ENCODE data around the gene ELOVL6. TPM values are rescaled to one million over a fixed set of nuclear protein-coding genes. Genes with fewer than 3 reads are reported as not detected.

ELOVL6 gene
- total RNA-seq, 1 experiment from 2014 or later: 38.7 TPM

DNA sequence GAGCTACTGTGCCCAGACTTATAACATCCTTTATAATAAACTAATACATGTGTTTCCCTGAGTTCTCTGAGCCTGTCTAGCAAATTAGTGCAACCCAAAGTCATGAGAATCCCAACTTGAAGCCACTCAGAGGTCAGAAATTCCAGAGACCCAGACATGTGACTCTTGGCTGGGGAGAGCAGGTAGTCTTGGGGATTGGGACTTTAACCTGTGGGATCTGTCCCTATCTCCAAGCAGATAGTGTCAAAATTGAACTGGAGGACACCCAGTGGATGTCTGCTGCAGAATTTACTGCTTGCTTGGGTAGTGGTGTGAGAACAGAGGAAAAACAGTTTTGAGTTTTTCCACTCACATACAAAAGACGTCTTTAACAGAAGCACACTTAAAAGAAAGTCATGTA lies 26.4 kb downstream of the ELOVL6 start:
- ChIA-PET CTCF (no interaction called here), RAD21 (ENCODE audit: low non-redundant PET in 1 of 2, low total read pairs in 2 of 2, uncharacterized antibody in 2 of 2, unreplicated experiment in 2 of 2) (no interaction called here), POLR2A (no interaction called here)
- Histone ChIP-seq H3K4me2 (ENCODE audit: low read length) (no peak overlapping the region), H3K27me3 (ENCODE audit: insufficient read depth, low read length) (no peaks in the 10 kb centered on the region), H3K27ac (ENCODE audit: low read depth, low read length) (no peak overlapping the region), H3K9me2 (ENCODE audit: insufficient read depth) (no peaks in the 10 kb centered on the region), H3K4me1 (ENCODE audit: control insufficient read depth in 1 of 2, insufficient read depth in 2 of 2, low read length in 2 of 2) (no peaks in the 10 kb centered on the region), H3K9me3 (ENCODE audit: control insufficient read depth in 1 of 2, insufficient read depth in 1 of 2, low read depth in 1 of 2, low read length in 2 of 2) (no peaks in the 10 kb centered on the region), H3K79me2 (ENCODE audit: insufficient read depth, low read length) (no peaks in the 10 kb centered on the region), H3K36me3 (ENCODE audit: control insufficient read depth in 1 of 2, insufficient read depth in 2 of 2, low read length in 2 of 2) (no peaks in the 10 kb centered on the region), H3K9ac (ENCODE audit: low read length) (no peak overlapping the region), H2AFZ (ENCODE audit: low read depth, low read length, poor library complexity, severe bottlenecking) (no peak overlapping the region), H4K20me1 (ENCODE audit: insufficient read depth) (no peaks in the 10 kb centered on the region), H3K4me3 (replicated peaks in 1 of 2; ENCODE audit: low read depth in 1 of 2, low read length in 2 of 2) (no peak overlapping the region)
- no peak for TF ChIP-seq YY1 (IDR thresholded peaks at IDR 0.05; ENCODE audit: extremely low read depth, insufficient replicate concordance, low read depth, low read length)
- TF ChIP-seq SIN3A (IDR thresholded peaks at IDR 0.05; ENCODE audit: low read depth): no peak
- TF ChIP-seq ZNF274 (IDR thresholded peaks at IDR 0.05; ENCODE audit: low read depth, low read length): no peak
- TF ChIP-seq EZH2 (IDR thresholded peaks at IDR 0.05): no peak
- TF ChIP-seq, protein P1, sequence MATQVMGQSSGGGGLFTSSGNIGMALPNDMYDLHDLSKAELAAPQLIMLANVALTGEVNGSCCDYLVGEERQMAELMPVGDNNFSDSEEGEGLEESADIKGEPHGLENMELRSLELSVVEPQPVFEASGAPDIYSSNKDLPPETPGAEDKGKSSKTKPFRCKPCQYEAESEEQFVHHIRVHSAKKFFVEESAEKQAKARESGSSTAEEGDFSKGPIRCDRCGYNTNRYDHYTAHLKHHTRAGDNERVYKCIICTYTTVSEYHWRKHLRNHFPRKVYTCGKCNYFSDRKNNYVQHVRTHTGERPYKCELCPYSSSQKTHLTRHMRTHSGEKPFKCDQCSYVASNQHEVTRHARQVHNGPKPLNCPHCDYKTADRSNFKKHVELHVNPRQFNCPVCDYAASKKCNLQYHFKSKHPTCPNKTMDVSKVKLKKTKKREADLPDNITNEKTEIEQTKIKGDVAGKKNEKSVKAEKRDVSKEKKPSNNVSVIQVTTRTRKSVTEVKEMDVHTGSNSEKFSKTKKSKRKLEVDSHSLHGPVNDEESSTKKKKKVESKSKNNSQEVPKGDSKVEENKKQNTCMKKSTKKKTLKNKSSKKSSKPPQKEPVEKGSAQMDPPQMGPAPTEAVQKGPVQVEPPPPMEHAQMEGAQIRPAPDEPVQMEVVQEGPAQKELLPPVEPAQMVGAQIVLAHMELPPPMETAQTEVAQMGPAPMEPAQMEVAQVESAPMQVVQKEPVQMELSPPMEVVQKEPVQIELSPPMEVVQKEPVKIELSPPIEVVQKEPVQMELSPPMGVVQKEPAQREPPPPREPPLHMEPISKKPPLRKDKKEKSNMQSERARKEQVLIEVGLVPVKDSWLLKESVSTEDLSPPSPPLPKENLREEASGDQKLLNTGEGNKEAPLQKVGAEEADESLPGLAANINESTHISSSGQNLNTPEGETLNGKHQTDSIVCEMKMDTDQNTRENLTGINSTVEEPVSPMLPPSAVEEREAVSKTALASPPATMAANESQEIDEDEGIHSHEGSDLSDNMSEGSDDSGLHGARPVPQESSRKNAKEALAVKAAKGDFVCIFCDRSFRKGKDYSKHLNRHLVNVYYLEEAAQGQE (IDR thresholded peaks at IDR 0.05; ENCODE audit: low read depth): no peak
- TF ChIP-seq SRF (IDR thresholded peaks at IDR 0.05; ENCODE audit: low read depth): no peak
- TF ChIP-seq ZFX (IDR thresholded peaks at IDR 0.05): no peak
- TF ChIP-seq, protein P2, sequence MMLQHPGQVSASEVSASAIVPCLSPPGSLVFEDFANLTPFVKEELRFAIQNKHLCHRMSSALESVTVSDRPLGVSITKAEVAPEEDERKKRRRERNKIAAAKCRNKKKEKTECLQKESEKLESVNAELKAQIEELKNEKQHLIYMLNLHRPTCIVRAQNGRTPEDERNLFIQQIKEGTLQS (IDR thresholded peaks at IDR 0.05): no peak
- TF ChIP-seq, protein P3, sequence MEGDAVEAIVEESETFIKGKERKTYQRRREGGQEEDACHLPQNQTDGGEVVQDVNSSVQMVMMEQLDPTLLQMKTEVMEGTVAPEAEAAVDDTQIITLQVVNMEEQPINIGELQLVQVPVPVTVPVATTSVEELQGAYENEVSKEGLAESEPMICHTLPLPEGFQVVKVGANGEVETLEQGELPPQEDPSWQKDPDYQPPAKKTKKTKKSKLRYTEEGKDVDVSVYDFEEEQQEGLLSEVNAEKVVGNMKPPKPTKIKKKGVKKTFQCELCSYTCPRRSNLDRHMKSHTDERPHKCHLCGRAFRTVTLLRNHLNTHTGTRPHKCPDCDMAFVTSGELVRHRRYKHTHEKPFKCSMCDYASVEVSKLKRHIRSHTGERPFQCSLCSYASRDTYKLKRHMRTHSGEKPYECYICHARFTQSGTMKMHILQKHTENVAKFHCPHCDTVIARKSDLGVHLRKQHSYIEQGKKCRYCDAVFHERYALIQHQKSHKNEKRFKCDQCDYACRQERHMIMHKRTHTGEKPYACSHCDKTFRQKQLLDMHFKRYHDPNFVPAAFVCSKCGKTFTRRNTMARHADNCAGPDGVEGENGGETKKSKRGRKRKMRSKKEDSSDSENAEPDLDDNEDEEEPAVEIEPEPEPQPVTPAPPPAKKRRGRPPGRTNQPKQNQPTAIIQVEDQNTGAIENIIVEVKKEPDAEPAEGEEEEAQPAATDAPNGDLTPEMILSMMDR (IDR thresholded peaks at IDR 0.05 in 2 of 3, conservative IDR thresholded peaks at IDR 0.05 in 1 of 3; ENCODE audit: borderline replicate concordance in 1 of 3, insufficient read depth in 1 of 3, low read depth in 2 of 3, low read length in 2 of 3): no peak
- no peak for TF ChIP-seq POLR2AphosphoS5 (IDR thresholded peaks at IDR 0.05; ENCODE audit: low read depth, low read length)
- no peak for TF ChIP-seq JUND (IDR thresholded peaks at IDR 0.05)
- ATAC-seq (no peak), DNase-seq (ENCODE audit: low read depth, low spot score) (no peak)
- BruUV-seq (replicated peaks): no TSS peak
- intact Hi-C loops (cut with micrococcal nuclease): no loop called here
